ENCODE measurements around the gene BACE2.

GRCh38 chr21:41196993-41197392 is 29.0 kb downstream of the BACE2 start:
- TF ChIP-seq CTCF (IDR thresholded peaks at IDR 0.05) (no peak), POLR2A (IDR thresholded peaks at IDR 0.05) (no peak)

Measured in thyroid gland (tissue), 4 donors.